T-cell (primary cell): Measurements from ENCODE around the gene CAPN5. TPM values are rescaled to one million over a fixed set of nuclear protein-coding genes. Genes with fewer than 3 reads are reported as not detected.

Experiments
- ATAC-seq, 4 experiments: fragments of 200-7000 bp in 3 of 4; fragments of 150-1000 bp in 1 of 4; cut with Tn5 transposase; replicated peaks in 1 of 4; 1 replicate in 3 of 4; 2 replicates in 1 of 4; pipeline ENCODE4 v1.10.0; 2021; ENCODE audit warnings: moderate library complexity in 3 of 4, mild to moderate bottlenecking in 2 of 4, moderate number of reproducible peaks in 1 of 4
- CTCF ChIA-PET, 2 donors: fragments of 300-600 bp; sonication (Branson Sonifier 250); formaldehyde crosslinking; loops; one replicate each; lab custom pipeline; 2022; ENCODE audit warnings: antibody characterized with exemption in 2 of 2; lab: Charles Lee
- POLR2A ChIA-PET, 2 donors: fragments of 300-600 bp; sonication (Branson Sonifier 250); formaldehyde crosslinking; loops; one replicate each; lab custom pipeline; 2022; ENCODE audit warnings: antibody characterized with exemption in 2 of 2; lab: Charles Lee
- DNase-seq, 35 experiments: peaks; one replicate each; pipeline versions ENCODE4 v3.0.0 to v3.0.0-alpha.2; 2013 to 2023
- H3K27ac ChIP-seq: one replicate; pipeline ENCODE4 v1.5.1; 2013; ENCODE audit warnings: low read length
- H3K27me3 ChIP-seq, 2 experiments: replicated peaks in 1 of 2; 1 replicate in 1 of 2; 2 replicates in 1 of 2; pipeline versions ENCODE4 v1.6.1 to v1.7.0; 2013; ENCODE audit warnings: low read length in 1 of 2, mixed read lengths in 1 of 2; ENCODE audit not compliant: control insufficient read depth in 2 of 2, insufficient read depth in 2 of 2; ENCODE audit errors: extremely low read depth in 1 of 2
- H3K36me3 ChIP-seq, 2 donors: 1 replicate in 1 of 2; 2 replicates in 1 of 2; pipeline versions ENCODE4 v1.6.1 to v1.7.0; 2013; ENCODE audit warnings: low read length in 1 of 2; ENCODE audit not compliant: control insufficient read depth in 2 of 2, insufficient read depth in 1 of 2; ENCODE audit errors: extremely low read depth in 1 of 2
- H3K4me1 ChIP-seq, 2 experiments: 1 replicate in 1 of 2; 2 replicates in 1 of 2; pipeline versions ENCODE4 v1.6.1 to v1.7.0; 2013; ENCODE audit warnings: low read length in 2 of 2, mixed read lengths in 1 of 2; ENCODE audit not compliant: insufficient read depth in 2 of 2, control insufficient read depth in 1 of 2; ENCODE audit errors: extremely low read depth in 1 of 2
- H3K4me3 ChIP-seq, 2 donors: 1 replicate in 1 of 2; 2 replicates in 1 of 2; pipeline versions ENCODE4 v1.5.1 to v1.7.0; 2013; ENCODE audit warnings: mild to moderate bottlenecking in 2 of 2, low read length in 1 of 2, moderate library complexity in 1 of 2; ENCODE audit not compliant: control insufficient read depth in 1 of 2; ENCODE audit errors: extremely low read depth in 1 of 2
- H3K9me3 ChIP-seq: 2 replicates; pipeline ENCODE4 v1.7.0; 2013
- H3K27ac Mint-ChIP-seq, 2 donors: one replicate each; pipeline ENCODE4 v1.8.0; 2020 to 2021; ENCODE audit warnings: mild to moderate bottlenecking in 2 of 2, mixed read lengths in 2 of 2
- H3K27me3 Mint-ChIP-seq, 2 donors: one replicate each; pipeline ENCODE4 v1.8.0; 2021 to 2022; ENCODE audit warnings: mixed read lengths in 2 of 2
- H3K36me3 Mint-ChIP-seq: one replicate; pipeline ENCODE4 v1.8.0; 2021; ENCODE audit warnings: mixed read lengths
- H3K4me1 Mint-ChIP-seq, 3 donors: one replicate each; pipeline ENCODE4 v1.8.0; 2020 to 2022; ENCODE audit warnings: mixed read lengths in 3 of 3, mild to moderate bottlenecking in 1 of 3
- H3K4me3 Mint-ChIP-seq, 3 donors: one replicate each; pipeline ENCODE4 v1.8.0; 2020 to 2022; ENCODE audit warnings: mild to moderate bottlenecking in 3 of 3, mixed read lengths in 3 of 3, moderate library complexity in 3 of 3
- H3K9me3 Mint-ChIP-seq, 3 donors: one replicate each; pipeline ENCODE4 v1.8.0; 2020 to 2022; ENCODE audit warnings: mixed read lengths in 3 of 3
- WGBS: methylation state at CpG from one replicate; pipeline ENCODE4 v1.1.5; 2013; ENCODE audit warnings: missing lambda C conversion rate; ENCODE audit not compliant: insufficient coverage; 5-methylcytosine and 5-hydroxymethylcytosine counted together
- total RNA-seq, 35 experiments: library from RNA in 6 of 35; stranded (reverse) in 6 of 35; fragments of 120-200 nt in 1 of 35; gene quantifications; one replicate each; pipeline versions ENCODE4 v1.2.1 to v1.2.4 and lab custom pipeline; 2013 to 2026

CAPN5 gene
- total RNA-seq, 5 donors from 2014 or later (not counting 1 experiment from before 2014, with no cell fraction given): 3.1 to 6.4 (median 4.0) TPM

DNA sequence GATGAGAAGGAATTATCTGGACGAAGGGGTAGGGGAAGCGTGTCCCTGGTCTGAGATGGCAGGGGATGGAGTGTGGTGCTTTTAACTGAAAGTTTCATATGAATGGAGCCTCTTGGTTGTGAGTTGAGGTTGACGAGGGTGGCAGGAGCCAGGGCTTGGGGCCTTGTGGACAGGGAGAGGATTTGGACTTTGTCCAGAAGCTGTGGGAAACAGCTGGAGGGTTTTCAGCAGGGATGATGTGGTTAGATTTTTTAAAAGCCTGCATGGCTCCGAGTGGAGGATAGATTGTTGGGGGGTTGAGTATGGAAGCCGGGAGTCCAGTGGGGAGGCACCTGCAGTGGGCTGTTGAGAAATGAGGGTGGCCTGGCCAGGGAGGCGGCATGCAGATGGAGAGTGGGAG lies 86.1 kb downstream of the CAPN5 start:
- Mint-ChIP-seq H3K4me1 (peaks cover 32 to 55% (median 40%) of the 10 kb centered on the region in 3 donors), H3K36me3 (no peaks in the 10 kb centered on the region), H3K27ac (peak overlapping the region; percentile 25 to 36), H3K27me3 (no peaks in the 10 kb centered on the region), H3K9me3 (no peaks in the 10 kb centered on the region), H3K4me3 (peak overlapping the region in 2 of 3 donors; percentile 10 to 11)
- CTCF ChIA-PET: no interaction called here
- POLR2A ChIA-PET: no interaction called here
- no peak for ATAC-seq
- no peak overlapping the region for H3K4me3 ChIP-seq
- peaks cover 0 to 8% of the 10 kb centered on the region in 2 experiments for H3K27me3 ChIP-seq
- H3K36me3 ChIP-seq: no peaks in the 10 kb centered on the region
- WGBS: 86% methylated on average over 6 of the region's 6 CpGs
- peaks cover 11 to 45% of the 10 kb centered on the region in 2 experiments for H3K4me1 ChIP-seq
- DNase-seq: no peak
- H3K9me3 ChIP-seq: no peaks in the 10 kb centered on the region
- H3K27ac ChIP-seq: peak overlapping the region; percentile 5

DNA sequence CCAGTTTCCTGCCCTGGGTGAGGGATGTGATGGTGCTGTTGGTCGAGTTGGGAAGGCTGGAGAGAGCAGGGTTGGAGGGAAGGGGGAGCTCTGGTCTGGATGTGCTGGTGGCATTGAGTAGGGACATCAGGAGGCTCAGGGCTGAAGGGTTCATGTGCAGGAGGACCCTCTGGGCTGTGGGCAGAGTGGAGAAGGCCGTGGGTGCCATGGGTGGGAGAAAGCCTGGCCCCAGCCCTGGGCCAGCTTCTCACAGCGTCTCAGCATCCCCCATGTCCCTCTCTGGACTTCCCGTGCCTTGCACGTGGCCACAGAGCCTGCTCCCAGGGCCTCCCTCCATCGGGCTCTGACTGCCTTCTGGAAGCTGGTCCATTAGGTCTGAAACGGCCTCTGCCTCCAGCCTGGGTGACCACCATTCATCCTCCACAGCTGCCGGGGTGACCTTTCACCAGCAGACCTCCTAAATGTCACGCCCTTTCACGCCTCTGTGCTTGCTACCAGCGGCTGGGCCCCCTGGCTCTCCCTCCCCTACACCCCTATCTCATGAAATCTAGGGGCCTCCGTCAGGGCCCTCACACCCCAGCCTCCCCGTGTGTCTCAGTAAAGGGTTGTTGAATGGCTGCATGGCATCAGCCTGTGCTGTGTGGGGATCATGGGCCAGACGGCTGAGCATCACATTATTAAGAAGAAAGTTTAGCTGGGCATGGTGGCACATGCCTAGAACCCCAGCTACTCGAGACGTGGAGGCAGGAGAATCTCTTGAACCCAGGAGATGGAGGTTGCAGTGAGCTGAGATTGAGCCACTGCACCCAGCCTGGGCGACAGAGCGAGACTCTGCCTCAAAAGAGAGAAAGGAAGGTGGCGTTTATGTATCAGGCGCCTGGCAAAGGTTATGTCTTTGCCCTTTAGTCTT lies 86.8 kb downstream of the CAPN5 start:
- Histone ChIP-seq H3K4me3 (no peak overlapping the region), H3K4me1 (peaks cover 7 to 39% of the 10 kb centered on the region in 2 experiments), H3K9me3 (no peaks in the 10 kb centered on the region), H3K36me3 (no peaks in the 10 kb centered on the region), H3K27ac (no peak overlapping the region), H3K27me3 (peaks cover 0 to 8% of the 10 kb centered on the region in 2 experiments)
- H3K4me3 Mint-ChIP-seq: no peak overlapping the region
- DNase-seq: no peak
- H3K27me3 Mint-ChIP-seq: no peaks in the 10 kb centered on the region
- ATAC-seq: no peak
- ChIA-PET POLR2A (interaction anchor here in 1 of 2 donors (0.6 kb wide), 1 partner anchor 108 kb away, joined by 3 read pairs; no protein-coding TSS in a partner anchor), CTCF (interaction anchor here in 1 of 2 donors (1.2 kb wide), 1 partner anchor 26 kb away, joined by 4 read pairs; no protein-coding TSS in a partner anchor)
- no peaks in the 10 kb centered on the region for H3K36me3 Mint-ChIP-seq
- peaks cover 25 to 50% (median 34%) of the 10 kb centered on the region in 3 donors for H3K4me1 Mint-ChIP-seq
- H3K9me3 Mint-ChIP-seq: no peaks in the 10 kb centered on the region
- 79% methylated on average over 8 of the region's 20 CpGs for WGBS
- peak overlapping the region in 1 of 2 donors; percentile 63 for H3K27ac Mint-ChIP-seq

DNA sequence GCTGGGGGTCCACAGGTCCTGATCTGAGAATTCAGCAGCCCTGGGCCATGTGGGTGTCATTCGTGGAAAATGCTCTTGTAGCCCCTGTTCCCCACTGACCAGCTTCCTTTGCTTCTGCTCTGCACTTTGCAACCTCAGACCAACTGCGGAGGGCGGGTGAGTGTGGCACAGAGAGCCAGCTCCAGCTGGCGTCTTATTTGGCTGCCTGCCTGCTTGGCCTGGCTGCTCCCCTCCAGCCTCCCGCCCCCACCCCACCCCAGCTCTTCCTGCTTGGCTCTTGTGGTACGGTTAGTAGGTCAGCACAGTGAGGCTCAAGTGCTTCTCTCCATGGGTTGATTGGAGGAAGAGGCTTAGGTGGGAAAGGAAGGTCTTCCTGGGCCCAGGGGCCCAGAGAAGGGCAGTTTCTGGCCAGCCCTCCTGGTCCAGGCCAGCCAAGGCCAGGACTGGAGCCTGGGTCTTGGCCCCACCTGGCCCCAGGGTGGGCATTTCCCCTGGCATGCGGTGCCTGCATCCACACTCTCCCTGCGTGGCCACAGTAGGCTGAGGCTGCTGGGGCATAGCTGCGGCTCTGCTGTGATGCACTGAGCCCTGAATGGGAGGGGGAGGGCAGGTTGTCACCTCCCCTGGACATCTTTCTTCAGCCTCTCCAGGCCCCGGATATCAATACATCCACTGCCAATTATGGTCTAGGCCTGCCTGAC lies 87.8 kb downstream of the CAPN5 start:
- peak overlapping the region in 1 of 2 donors; percentile 63 for H3K27ac Mint-ChIP-seq
- POLR2A ChIA-PET: interaction anchor here in 1 of 2 donors (0.6 kb wide), 1 partner anchor 109 kb away, joined by 3 read pairs; no protein-coding TSS in a partner anchor
- no peaks in the 10 kb centered on the region for H3K36me3 Mint-ChIP-seq
- peaks cover 7 to 39% of the 10 kb centered on the region in 2 experiments for H3K4me1 ChIP-seq
- CTCF ChIA-PET: interaction anchor here in 1 of 2 donors (1.2 kb wide), 1 partner anchor 27 kb away, joined by 4 read pairs; no protein-coding TSS in a partner anchor
- H3K9me3 Mint-ChIP-seq: no peaks in the 10 kb centered on the region
- ATAC-seq: no peak
- no peaks in the 10 kb centered on the region for H3K36me3 ChIP-seq
- no peaks in the 10 kb centered on the region for H3K9me3 ChIP-seq
- 61% methylated on average over 4 of the region's 10 CpGs for WGBS
- H3K4me3 ChIP-seq: no peak overlapping the region
- no peak overlapping the region for H3K4me3 Mint-ChIP-seq
- no peak overlapping the region for H3K27ac ChIP-seq
- peaks cover 0 to 5% of the 10 kb centered on the region in 2 experiments for H3K27me3 ChIP-seq
- peaks cover 0 to 2% of the 10 kb centered on the region in 2 donors for H3K27me3 Mint-ChIP-seq
- no peak for DNase-seq
- peaks cover 25 to 45% (median 33%) of the 10 kb centered on the region in 3 donors for H3K4me1 Mint-ChIP-seq

DNA sequence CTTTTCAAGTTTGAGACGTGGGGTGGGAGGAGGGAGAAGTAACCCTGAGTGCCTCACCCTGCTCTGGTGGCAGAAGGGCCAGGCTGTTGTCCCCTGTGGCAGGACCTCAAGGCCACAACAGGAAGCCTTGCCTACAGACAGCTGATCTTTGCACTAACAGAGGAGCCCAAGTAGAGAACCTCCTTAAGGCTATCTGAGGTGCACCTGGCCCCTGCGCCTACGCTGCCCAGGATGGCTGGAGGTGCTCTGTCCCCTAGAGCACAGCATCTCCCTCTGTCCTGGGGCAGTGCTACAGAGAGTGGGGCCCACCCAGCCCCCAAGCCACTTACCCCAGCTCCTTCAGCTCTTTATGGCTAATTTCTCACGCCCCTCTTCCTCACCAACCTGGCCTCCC lies 88.3 kb downstream of the CAPN5 start:
- Histone ChIP-seq H3K9me3 (no peaks in the 10 kb centered on the region), H3K27ac (no peak overlapping the region), H3K4me3 (no peak overlapping the region), H3K4me1 (peaks cover 7 to 39% of the 10 kb centered on the region in 2 experiments), H3K36me3 (no peaks in the 10 kb centered on the region), H3K27me3 (peaks cover 0 to 5% of the 10 kb centered on the region in 2 experiments)
- H3K36me3 Mint-ChIP-seq: no peaks in the 10 kb centered on the region
- ChIA-PET POLR2A (no interaction called here), CTCF (no interaction called here)
- H3K4me3 Mint-ChIP-seq: no peak overlapping the region
- peaks cover 0 to 2% of the 10 kb centered on the region in 2 donors for H3K27me3 Mint-ChIP-seq
- H3K27ac Mint-ChIP-seq: no peak overlapping the region
- no peak for DNase-seq
- H3K9me3 Mint-ChIP-seq: no peaks in the 10 kb centered on the region
- 78% methylated on average over 3 of the region's 4 CpGs for WGBS
- H3K4me1 Mint-ChIP-seq: peaks cover 25 to 45% (median 33%) of the 10 kb centered on the region in 3 donors
- no peak for ATAC-seq

DNA sequence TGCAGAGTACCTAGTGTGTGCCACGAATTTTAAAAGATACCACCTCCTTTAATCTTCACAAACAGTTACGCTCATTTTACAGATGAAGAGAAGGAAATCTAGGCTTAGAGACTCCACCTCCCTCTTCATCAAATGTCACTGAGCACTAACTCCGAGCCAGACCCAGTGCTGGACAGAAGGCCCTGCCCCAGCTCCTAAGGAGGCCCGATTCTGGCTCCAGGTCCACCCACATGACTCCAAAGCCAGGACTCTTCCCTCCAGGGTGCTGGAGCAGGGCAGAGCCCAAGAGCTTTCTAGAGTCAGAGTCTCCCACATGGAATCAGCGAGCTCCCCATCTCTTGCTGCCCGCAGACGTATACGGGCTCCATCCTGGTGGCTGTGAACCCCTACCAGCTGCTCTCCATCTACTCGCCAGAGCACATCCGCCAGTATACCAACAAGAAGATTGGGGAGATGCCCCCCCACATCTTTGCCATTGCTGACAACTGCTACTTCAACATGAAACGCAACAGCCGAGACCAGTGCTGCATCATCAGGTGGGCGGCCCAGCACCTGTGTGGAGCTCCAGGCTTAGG lies 88.9 kb downstream of the CAPN5 start:
- H3K27ac Mint-ChIP-seq: no peak overlapping the region

More for the DNA sequence above, 88.9 kb downstream of the CAPN5 start:
- Histone ChIP-seq H3K4me3 (no peak overlapping the region), H3K9me3 (no peaks in the 10 kb centered on the region), H3K27me3 (peaks cover 0 to 5% of the 10 kb centered on the region in 2 experiments), H3K36me3 (no peaks in the 10 kb centered on the region), H3K27ac (no peak overlapping the region), H3K4me1 (peaks cover 7 to 39% of the 10 kb centered on the region in 2 experiments)
- Mint-ChIP-seq H3K4me3 (no peak overlapping the region), H3K27me3 (peaks cover 0 to 2% of the 10 kb centered on the region in 2 donors), H3K9me3 (no peaks in the 10 kb centered on the region), H3K4me1 (peaks cover 25 to 44% (median 33%) of the 10 kb centered on the region in 3 donors), H3K36me3 (no peaks in the 10 kb centered on the region)
- ChIA-PET POLR2A (no interaction called here), CTCF (no interaction called here)
- ATAC-seq (no peak), DNase-seq (no peak)
- 88% methylated on average over 11 of the region's 13 CpGs for WGBS
